ENCODE results near the gene EIPR1.

DNA sequence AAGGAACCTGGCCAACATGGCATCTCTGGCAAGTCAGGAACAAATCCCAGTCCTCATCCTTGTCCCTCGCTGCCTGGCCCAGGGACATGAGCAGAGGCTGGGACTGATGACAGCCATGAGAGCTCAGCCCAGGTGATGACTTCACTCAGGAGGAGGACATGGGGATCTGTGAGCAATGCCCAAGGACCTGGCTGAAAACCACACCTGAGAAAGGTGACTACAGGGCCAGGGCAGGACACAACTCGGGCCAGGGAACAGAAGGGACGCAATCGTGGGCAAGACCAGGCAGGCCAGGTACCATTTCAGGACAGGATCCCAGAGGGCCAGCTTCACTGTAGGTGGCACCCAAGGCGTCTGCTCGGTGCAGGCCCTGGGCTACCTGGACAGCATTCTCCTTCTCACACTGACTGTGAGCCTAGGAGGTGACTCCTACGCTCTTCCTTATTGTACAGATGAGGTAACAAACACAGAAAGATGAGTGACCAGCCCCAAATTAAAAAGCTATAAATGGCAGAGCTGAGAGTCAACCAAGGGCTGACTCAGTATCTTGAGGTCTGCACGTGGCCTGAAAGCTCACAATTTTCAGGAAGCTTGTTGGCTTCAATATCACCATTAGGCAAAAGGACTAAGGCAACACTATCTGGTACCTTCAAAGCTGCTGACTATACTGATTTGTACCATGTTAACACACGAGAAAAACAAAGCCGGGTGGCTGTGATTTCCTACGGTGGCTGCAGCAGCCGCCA, 141.1 kb downstream of the EIPR1 start:
- TF ChIP-seq, protein P1, sequence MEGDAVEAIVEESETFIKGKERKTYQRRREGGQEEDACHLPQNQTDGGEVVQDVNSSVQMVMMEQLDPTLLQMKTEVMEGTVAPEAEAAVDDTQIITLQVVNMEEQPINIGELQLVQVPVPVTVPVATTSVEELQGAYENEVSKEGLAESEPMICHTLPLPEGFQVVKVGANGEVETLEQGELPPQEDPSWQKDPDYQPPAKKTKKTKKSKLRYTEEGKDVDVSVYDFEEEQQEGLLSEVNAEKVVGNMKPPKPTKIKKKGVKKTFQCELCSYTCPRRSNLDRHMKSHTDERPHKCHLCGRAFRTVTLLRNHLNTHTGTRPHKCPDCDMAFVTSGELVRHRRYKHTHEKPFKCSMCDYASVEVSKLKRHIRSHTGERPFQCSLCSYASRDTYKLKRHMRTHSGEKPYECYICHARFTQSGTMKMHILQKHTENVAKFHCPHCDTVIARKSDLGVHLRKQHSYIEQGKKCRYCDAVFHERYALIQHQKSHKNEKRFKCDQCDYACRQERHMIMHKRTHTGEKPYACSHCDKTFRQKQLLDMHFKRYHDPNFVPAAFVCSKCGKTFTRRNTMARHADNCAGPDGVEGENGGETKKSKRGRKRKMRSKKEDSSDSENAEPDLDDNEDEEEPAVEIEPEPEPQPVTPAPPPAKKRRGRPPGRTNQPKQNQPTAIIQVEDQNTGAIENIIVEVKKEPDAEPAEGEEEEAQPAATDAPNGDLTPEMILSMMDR (IDR thresholded peaks at IDR 0.05) = no peak
- no peak for TF ChIP-seq POLR2A (IDR thresholded peaks at IDR 0.05)
